ENCODE results near the gene ZNF300.
"Not testable (repeated sequence)": the region's sequence is repeated elsewhere in the genome, so short reads cannot be mapped to it uniquely, and the experiment has no call there.

Gene ZNF300

GRCh38 chr5:150846308-150846653, 58.5 kb downstream of the ZNF300 start, which contains the start of gene IRGM:
Gene IRGM, plus strand, starts transcription at chr5:150846521. Its CDS starts 1,603 bp downstream, at chr5:150848124.
- DNase-seq (ENCODE audit: low spot score), result not testable (repeated sequence)

GRCh38 chr5:150845185-150845859, 59.5 kb downstream of the ZNF300 start:
- not testable (repeated sequence) for DNase-seq (ENCODE audit: low spot score)
